Stimulated activated naive CD8-positive, alpha-beta T cell treated with anti-CD3 and anti-CD28 coated beads, Interleukin-15, Interleukin-2, amounts not matched to agents 100 U/mL and 50 U/mL, for 24 hours (primary cell): ENCODE measurements around the gene SPAG6.

ENCODE experiments used
- ATAC-seq: fragments of 150-1000 bp; cut with Tn5 transposase; one replicate; pipeline ENCODE4 v1.10.0; 2021
- DNase-seq: peaks from one replicate; pipeline ENCODE4 v3.0.0; 2021

The SPAG6 gene

DNA sequence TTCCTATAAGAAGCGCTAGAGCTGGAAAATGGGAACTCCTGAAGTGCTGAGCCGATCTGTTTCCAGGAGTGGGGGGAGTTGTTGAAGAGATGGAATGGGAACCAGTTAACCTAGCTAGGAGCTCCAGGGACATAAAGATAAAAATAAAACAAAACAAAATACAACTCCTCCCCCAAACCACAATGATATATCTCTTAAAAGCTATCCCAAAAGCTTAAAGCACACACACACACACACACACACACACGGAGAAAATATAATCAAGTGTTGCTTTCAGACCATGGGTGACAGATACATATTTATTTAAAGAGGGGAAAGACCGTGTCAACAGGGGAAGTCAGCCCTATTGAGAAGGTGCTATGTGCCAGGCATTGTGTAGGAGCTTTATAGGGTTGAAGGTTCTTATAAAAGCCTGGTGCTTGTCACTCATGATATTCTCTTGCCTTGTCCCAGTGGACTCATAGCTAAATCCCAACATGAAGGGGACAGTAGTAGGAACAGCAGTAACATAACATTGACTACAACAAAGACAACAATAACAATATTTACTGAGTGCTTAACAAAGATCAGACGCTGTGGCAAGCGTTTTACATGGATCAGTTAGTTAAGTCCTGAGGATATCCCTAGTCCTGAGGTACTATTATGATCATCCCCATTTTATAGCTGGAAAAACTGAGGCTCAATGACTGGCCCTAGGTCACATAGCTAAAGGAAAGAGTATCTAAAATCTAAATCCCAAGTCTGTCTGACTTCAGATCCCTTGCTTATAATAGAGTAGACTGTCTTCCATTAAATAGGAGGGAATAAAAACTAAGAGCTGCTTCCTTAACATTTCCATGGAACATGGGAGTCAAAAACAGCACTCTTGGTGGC, 115.5 kb downstream of the SPAG6 start:
- no peak for DNase-seq
- no peak for ATAC-seq

DNA sequence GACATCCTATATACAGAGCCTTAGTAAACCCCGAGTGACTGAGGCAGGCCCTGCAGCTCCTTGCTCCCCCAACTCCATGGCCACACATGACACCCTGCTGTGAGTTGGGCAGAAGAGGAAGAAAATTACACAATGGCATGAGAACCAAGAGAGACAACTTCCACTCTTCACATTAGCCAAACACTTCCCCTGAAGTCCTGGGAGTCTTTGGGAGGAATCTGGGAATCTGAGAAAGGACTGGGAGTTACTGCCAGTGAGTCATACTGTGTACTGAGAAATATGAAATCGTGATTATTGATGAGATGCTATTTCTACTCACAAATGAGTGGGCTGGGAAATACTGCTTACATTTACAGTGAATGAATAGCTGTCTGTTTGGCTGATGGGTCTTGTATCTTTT, 116.6 kb downstream of the SPAG6 start:
- DNase-seq (no peak), ATAC-seq (no peak)

DNA sequence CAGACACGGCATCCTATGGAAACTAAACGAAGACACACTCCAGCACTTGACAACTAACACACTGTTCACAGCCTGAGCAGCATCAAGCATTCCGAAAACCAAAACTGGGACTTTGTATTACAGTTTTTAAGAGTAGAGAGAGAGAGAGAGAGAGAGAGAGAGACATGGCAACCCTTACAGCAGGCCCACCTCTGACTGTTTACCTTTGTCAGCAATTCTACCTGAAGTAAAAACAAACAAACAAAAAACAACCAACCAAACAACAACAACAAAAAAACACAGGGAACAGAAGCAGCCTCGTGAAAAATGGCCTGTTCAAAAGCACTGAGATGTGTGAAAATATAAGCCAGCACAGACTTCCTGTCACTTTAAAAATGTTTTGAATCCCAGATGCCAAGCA, 118.0 kb downstream of the SPAG6 start:
- DNase-seq, result no peak
- ATAC-seq, result no peak

DNA sequence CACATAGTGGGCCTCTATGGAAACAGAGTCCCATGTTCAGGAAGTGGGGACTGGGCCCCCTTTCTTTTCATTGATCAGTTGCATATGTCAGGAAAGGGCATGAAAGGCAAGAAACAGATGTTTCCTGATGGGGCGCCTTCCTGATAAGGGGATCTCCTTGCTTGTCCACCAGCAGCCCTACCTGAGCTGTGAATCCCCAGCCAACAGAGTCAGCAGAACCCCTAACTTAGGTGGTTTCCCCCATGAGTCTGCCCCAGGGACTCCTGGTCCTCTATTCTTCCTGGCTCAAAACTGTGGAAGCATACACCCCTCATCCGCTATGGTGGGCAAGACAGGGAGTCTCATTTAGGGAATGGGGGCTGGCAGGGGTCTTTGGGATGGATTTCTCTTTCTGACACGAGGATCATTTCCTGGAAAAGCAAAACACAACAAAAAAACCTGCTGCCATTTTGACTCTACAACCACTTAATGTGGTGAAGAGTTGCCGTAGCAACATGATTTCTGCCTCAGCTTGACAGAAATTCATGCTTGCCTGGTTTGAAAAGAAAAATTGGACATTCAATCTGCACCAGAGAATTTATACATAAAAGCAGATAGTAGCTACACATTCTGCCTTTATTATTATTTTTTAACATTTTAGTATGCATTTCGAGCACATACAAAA, 119.8 kb downstream of the SPAG6 start:
- ATAC-seq, result no peak
- DNase-seq, result no peak

DNA sequence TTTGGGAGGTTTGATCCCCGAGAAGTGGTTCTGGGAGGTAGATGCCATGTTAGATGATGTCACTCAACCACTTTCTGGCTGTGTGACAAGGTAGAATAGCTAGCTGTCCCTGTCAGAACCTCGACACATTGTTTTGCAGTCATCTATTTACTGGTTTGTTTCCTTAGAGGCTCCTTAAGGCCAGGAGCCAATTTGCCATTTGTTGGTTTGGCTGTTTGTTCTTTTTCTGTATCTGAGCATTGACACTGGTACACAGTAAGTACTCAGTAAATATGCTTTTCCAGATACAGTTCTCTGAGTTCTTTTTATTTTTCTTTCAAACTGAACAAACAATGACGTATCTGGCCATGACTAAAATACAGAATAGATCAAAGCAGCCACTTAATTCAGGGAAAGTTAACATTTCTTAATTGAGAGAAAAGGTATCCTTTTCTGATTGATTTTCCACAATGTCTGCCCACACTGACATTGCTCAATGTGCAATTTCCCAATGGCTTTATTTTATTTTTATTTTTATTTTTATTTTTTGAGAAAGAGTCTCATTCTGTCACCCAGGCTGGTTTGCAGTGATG, 121.6 kb downstream of the SPAG6 start:
- ATAC-seq (no peak), DNase-seq (no peak)
